Measurements from ENCODE around the gene FLVCR1. TPM values are rescaled to one million over a fixed set of nuclear protein-coding genes. Genes with fewer than 3 reads are reported as not detected.
A peak's percentile ranks its signal among the peaks of the same experiment; 100 is the strongest.

FLVCR1 gene
- total RNA-seq, 4 donors from 2014 or later = 3.1 to 4.3 (median 3.7) TPM

GRCh38 chr1:212944229-212944901 lies 86.3 kb downstream of the FLVCR1 start:
- Histone ChIP-seq H3K4me1 (peaks cover 0 to 12% (median 8%) of the 10 kb centered on the region in 4 donors), H3K36me3 (no peaks in the 10 kb centered on the region), H3K27me3 (no peaks in the 10 kb centered on the region), H3K4me3 (no peak overlapping the region), H3K27ac (replicated peaks in 1 of 4) (peak overlapping the region in 1 of 4 donors; percentile 37), H3K9me3 (peaks cover 0 to 13% (median 4%) of the 10 kb centered on the region in 4 donors)
- TF ChIP-seq POLR2AphosphoS5 (IDR thresholded peaks at IDR 0.05) (no peak), EP300 (IDR thresholded peaks at IDR 0.05) (no peak), POLR2A (IDR thresholded peaks at IDR 0.05; ENCODE audit: low read depth) (no peak), CTCF (IDR thresholded peaks at IDR 0.05) (no peak)
- intact Hi-C loops (cut with DNase I) = no loop called here
- no peak for DNase-seq (ENCODE audit: extremely low spot score)
- 81% methylated on average over 6 of the region's 6 CpGs for WGBS

- H3K9me3 ChIP-seq = peaks cover 0 to 9% (median 4%) of the 10 kb centered on the region in 4 donors
- H3K36me3 ChIP-seq = no peaks in the 10 kb centered on the region
- no peak overlapping the region for H3K4me3 ChIP-seq
- intact Hi-C loops (cut with DNase I) = loop anchor here (5.0 kb wide), 1 partner anchor 52 kb away; no protein-coding TSS in a partner anchor
- H3K4me1 ChIP-seq = peaks cover 4 to 18% (median 14%) of the 10 kb centered on the region in 4 donors
- DNase-seq (ENCODE audit: extremely low spot score) = no peak
- H3K27ac ChIP-seq (replicated peaks in 1 of 4) = peak overlapping the region in 1 of 4 donors; percentile 37
- TF ChIP-seq EP300 (IDR thresholded peaks at IDR 0.05) = no peak
- TF ChIP-seq POLR2AphosphoS5 (IDR thresholded peaks at IDR 0.05) = peak in 1 of 2 donors; percentile 53
- peaks cover 0 to under 1% (median 0%) of the 10 kb centered on the region in 4 donors for H3K27me3 ChIP-seq
- WGBS = 56% methylated on average over 2 of the region's 2 CpGs
Measured at GRCh38 chr1:212945056-212945455, 87.0 kb downstream of the FLVCR1 start.

GRCh38 chr1:212945463-212946160 lies 87.5 kb downstream of the FLVCR1 start:
- H3K4me3 ChIP-seq = no peak overlapping the region
- peaks cover 0 to 6% (median 2%) of the 10 kb centered on the region in 4 donors for H3K9me3 ChIP-seq
- peaks cover 4 to 23% (median 17%) of the 10 kb centered on the region in 4 donors for H3K4me1 ChIP-seq
- intact Hi-C loops (cut with DNase I) = loop anchor here (5.0 kb wide), 1 partner anchor 52 kb away; no protein-coding TSS in a partner anchor
- no peak for DNase-seq (ENCODE audit: extremely low spot score)
- peaks cover 0 to 6% (median 0%) of the 10 kb centered on the region in 4 donors for H3K27me3 ChIP-seq
- H3K27ac ChIP-seq (replicated peaks in 1 of 4) = no peak overlapping the region
- no peaks in the 10 kb centered on the region for H3K36me3 ChIP-seq
- 91% methylated on average over 4 of the region's 4 CpGs for WGBS
- TF ChIP-seq POLR2A (IDR thresholded peaks at IDR 0.05; ENCODE audit: low read depth) (no peak), POLR2AphosphoS5 (IDR thresholded peaks at IDR 0.05) (no peak), EP300 (IDR thresholded peaks at IDR 0.05) (no peak), CTCF (IDR thresholded peaks at IDR 0.05) (no peak)

GRCh38 chr1:212946872-212947271 lies 88.8 kb downstream of the FLVCR1 start:
- peaks cover 12 to 36% (median 29%) of the 10 kb centered on the region in 4 donors for H3K4me1 ChIP-seq
- H3K4me3 ChIP-seq = no peak overlapping the region
- no peak overlapping the region for H3K27ac ChIP-seq (replicated peaks in 1 of 4)
- DNase-seq (ENCODE audit: extremely low spot score) = no peak
- H3K9me3 ChIP-seq = no peaks in the 10 kb centered on the region
- no peak for TF ChIP-seq EP300 (IDR thresholded peaks at IDR 0.05)
- no peak for TF ChIP-seq POLR2A (IDR thresholded peaks at IDR 0.05; ENCODE audit: low read depth)
- no peak for TF ChIP-seq POLR2AphosphoS5 (IDR thresholded peaks at IDR 0.05)
- no peak for TF ChIP-seq CTCF (IDR thresholded peaks at IDR 0.05)
- H3K27me3 ChIP-seq = peaks cover 0 to 16% (median 0%) of the 10 kb centered on the region in 4 donors
- intact Hi-C loops (cut with DNase I) = loop anchor here (5.0 kb wide), 1 partner anchor 50 kb away; no protein-coding TSS in a partner anchor
- no peaks in the 10 kb centered on the region for H3K36me3 ChIP-seq

Small RNAs within 50 kb of the gene (small RNA-seq; reads per million reads assigned to genes)
- gene AC104333.1 (0 reads per million in 3 donors), gene AC104333.2 (0 reads per million in 3 donors)

Other genes starting within 250 kb of the FLVCR1 start
- 10 to 100 TPM in 1 of 4 donors, 1 to 10 TPM in 3; 2.9 to 29.7 (median 3.7) TPM for gene ATF3, start 249.5 kb upstream of the FLVCR1 start, total RNA-seq
- 1 to 10 TPM; 2.1 to 8.1 (median 5.9) TPM for gene BATF3, start 158.4 kb upstream of the FLVCR1 start, total RNA-seq
- 10 to 100 TPM; 20.0 to 42.0 (median 30.8) TPM for gene NSL1, start 66.5 kb upstream of the FLVCR1 start, total RNA-seq
- gene TATDN3, start 66.4 kb upstream of the FLVCR1 start, total RNA-seq = 10 to 100 TPM in 3 of 4 donors, 1 to 10 TPM in 1; 9.9 to 14.1 (median 12.6) TPM
- gene SPATA45, start 10.6 kb upstream of the FLVCR1 start, total RNA-seq = not detected
- 1 to 10 TPM; 1.9 to 8.3 (median 2.6) TPM for gene VASH2, start 92.3 kb downstream of the FLVCR1 start, total RNA-seq
- 10 to 100 TPM; 24.4 to 46.1 (median 34.8) TPM for gene ANGEL2, start 157.6 kb downstream of the FLVCR1 start, total RNA-seq
- gene RPS6KC1, start 193.0 kb downstream of the FLVCR1 start, total RNA-seq = 10 to 100 TPM; 21.0 to 26.8 (median 23.8) TPM